ENCODE data around the gene DEDD. TPM values are rescaled to one million over a fixed set of nuclear protein-coding genes. Genes with fewer than 3 reads are reported as not detected.

DEDD gene
- total and polyA plus RNA-seq, 10 of the 15 experiments (the other 5 are each of a cell fraction or from before 2014, with no cell fraction given), result 13.6 to 33.9 (median 30.3) TPM

DNA sequence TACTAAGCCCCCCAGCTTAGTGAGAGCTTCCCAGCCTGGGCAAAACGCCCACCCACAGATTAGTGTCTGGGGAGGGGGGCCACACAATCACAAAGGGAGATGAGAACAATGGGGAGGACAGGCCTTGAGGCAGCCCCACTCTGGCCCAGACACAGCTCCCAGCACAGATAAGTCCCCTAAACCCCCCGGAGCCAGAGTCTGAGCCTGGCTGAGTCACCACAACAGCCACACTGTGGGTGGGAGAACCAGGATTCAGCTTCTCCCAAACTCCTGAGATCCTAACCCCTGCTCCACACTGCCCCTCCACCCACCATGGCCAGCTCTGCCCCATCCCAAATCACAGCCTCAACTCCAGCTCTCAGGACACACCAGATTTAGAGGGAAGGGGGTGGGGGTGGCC, 47.3 kb downstream of the DEDD start:
- intact Hi-C loops (cut with micrococcal nuclease; ENCODE audit: unreplicated experiment) (no loop called here), in situ Hi-C loops (cut with MboI) (no loop called here)
- no TSS peak for BruUV-seq (replicated peaks)
- ChIA-PET CTCF (interaction anchor here (0.9 to 1.3 kb wide), 2 partner anchors 10 to 87 kb away, joined by 4 to 5 read pairs; no protein-coding TSS in a partner anchor), RAD21 (ENCODE audit: unreplicated experiment) (interaction anchor here (1.4 kb wide), 1 partner anchor 14 kb away, joined by 3 read pairs; no protein-coding TSS in a partner anchor), POLR2A (no interaction called here), SMC1A (ENCODE audit: uncharacterized antibody, unreplicated experiment) (interaction anchor here (1.1 to 2.7 kb wide), 3 partner anchors 8 to 175 kb away, joined by 3 to 8 read pairs (median 3); no protein-coding TSS in a partner anchor)
- Histone ChIP-seq H3K36me3 (ENCODE audit: control insufficient read depth in 2 of 2, insufficient read depth in 2 of 2, low read length in 1 of 2) (no peaks in the 10 kb centered on the region), H3K9me3 (replicated peaks; ENCODE audit: control insufficient read depth, insufficient read depth, low read length) (no peaks in the 10 kb centered on the region), H4K20me1 (ENCODE audit: control insufficient read depth, insufficient read depth) (no peaks in the 10 kb centered on the region), H3K4me3 (no peak overlapping the region), H3K27ac (ENCODE audit: control insufficient read depth, insufficient read depth) (no peak overlapping the region), H3K9ac (ENCODE audit: control insufficient read depth, insufficient read depth, low read length) (no peak overlapping the region), H3K4me2 (ENCODE audit: control insufficient read depth, insufficient read depth) (no peak overlapping the region), H3K79me2 (ENCODE audit: control insufficient read depth, insufficient read depth, low read length) (no peaks in the 10 kb centered on the region), H2AFZ (ENCODE audit: control insufficient read depth, low read depth, low read length) (no peak overlapping the region), H3K27me3 (replicated peaks in 1 of 2; ENCODE audit: control insufficient read depth in 2 of 2, insufficient read depth in 2 of 2, low read length in 1 of 2) (no peaks in the 10 kb centered on the region), H3K4me1 (ENCODE audit: control insufficient read depth, insufficient read depth, low read length) (no peaks in the 10 kb centered on the region; the same call in 1 of the 2 replicates)
- FAIRE-seq (no peak), ATAC-seq (no peak), DNase-seq (ENCODE audit: low read depth, low spot score) (no peak)
- TF ChIP-seq ZNF207 (IDR thresholded peaks at IDR 0.05; ENCODE audit: borderline replicate concordance) (no peak), NBN (IDR thresholded peaks at IDR 0.05) (no peak), SREBF2 (IDR thresholded peaks at IDR 0.05; ENCODE audit: low read length) (no peak), EED (IDR thresholded peaks at IDR 0.05; ENCODE audit: low read depth) (no peak), ZNF24 (IDR thresholded peaks at IDR 0.05) (no peak), CREB1 (IDR thresholded peaks at IDR 0.05; ENCODE audit: low read depth) (no peak), CBX3 (IDR thresholded peaks at IDR 0.05; ENCODE audit: borderline replicate concordance, low read depth) (no peak), NKRF (conservative IDR thresholded peaks at IDR 0.05) (no peak), BACH1 (IDR thresholded peaks at IDR 0.05; ENCODE audit: borderline replicate concordance) (no peak), BCLAF1 (IDR thresholded peaks at IDR 0.05) (no peak), PAX5 (IDR thresholded peaks at IDR 0.05; ENCODE audit: borderline replicate concordance, low read depth, low read length) (no peak), EZH2 (IDR thresholded peaks at IDR 0.05; ENCODE audit: borderline replicate concordance, control insufficient read depth, low read depth, low read length) (no peak)
- TF ChIP-seq, protein P1, sequence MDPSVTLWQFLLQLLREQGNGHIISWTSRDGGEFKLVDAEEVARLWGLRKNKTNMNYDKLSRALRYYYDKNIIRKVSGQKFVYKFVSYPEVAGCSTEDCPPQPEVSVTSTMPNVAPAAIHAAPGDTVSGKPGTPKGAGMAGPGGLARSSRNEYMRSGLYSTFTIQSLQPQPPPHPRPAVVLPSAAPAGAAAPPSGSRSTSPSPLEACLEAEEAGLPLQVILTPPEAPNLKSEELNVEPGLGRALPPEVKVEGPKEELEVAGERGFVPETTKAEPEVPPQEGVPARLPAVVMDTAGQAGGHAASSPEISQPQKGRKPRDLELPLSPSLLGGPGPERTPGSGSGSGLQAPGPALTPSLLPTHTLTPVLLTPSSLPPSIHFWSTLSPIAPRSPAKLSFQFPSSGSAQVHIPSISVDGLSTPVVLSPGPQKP (IDR thresholded peaks at IDR 0.05; ENCODE audit: low read depth, low read length), result no peak
- WGBS (ENCODE audit: insufficient coverage, insufficient replicate concordance, low lambda C conversion rate, missing lambda C conversion rate), result 42% methylated on average over 2 of the region's 2 CpGs

Measured in GM12878 (cell line).